SK-N-MC (cell line): ENCODE measurements around the gene MLIP.

Experiments
- EZH2 ChIP-seq: fragments of 200-600 bp; sonication (generic); IDR thresholded peaks from one replicate; pipeline ENCODE4 v1.6.1; 2017; ENCODE audit warnings: antibody characterized with exemption
- POLR2AphosphoS5 ChIP-seq: IDR thresholded peaks from 2 replicates; pipeline ENCODE4 v1.6.1; 2012; ENCODE audit warnings: mild to moderate bottlenecking, low read depth, low read length, borderline replicate concordance

- TF ChIP-seq POLR2AphosphoS5 (no peak), EZH2 (no peak)
Measured at GRCh38 chr6:54083287-54083686, 28.0 kb upstream of the MLIP start.
